Measurements from ENCODE around the gene ZSWIM4. TPM values are rescaled to one million over a fixed set of nuclear protein-coding genes. Genes with fewer than 3 reads are reported as not detected.

Gene ZSWIM4
- total and polyA plus RNA-seq, 2 of the 4 experiments (the other 2 are of a cell fraction): 2.2 to 6.2 TPM

GRCh38 chr19:13764101-13764807, 31.0 kb upstream of the ZSWIM4 start, which contains the start of gene MRI1:
MRI1 (plus strand) TSS chr19:13764522; CDS start chr19:13764589, 67 bp downstream.
- ATAC-seq (ENCODE audit: low read depth): peak; percentile 96
- intact Hi-C loops (cut with micrococcal nuclease): no loop called here
- no TSS peak for BruUV-seq (replicated peaks)

More at GRCh38 chr19:13764101-13764807, 31.0 kb upstream of the ZSWIM4 start, which contains the start of gene MRI1:
- Histone ChIP-seq H3K4ac (ENCODE audit: low read depth, low read length) (peak within 1 kb of the TSS; percentile 85), H2BK120ac (ENCODE audit: low read depth, low read length) (no peak within 1 kb of the TSS), H3K4me1 (ENCODE audit: control insufficient read depth, insufficient read depth, low read length) (peaks cover 7% of the 10 kb centered on the region), H2BK5ac (ENCODE audit: low read depth, low read length, poor library complexity, severe bottlenecking) (peak within 1 kb of the TSS; percentile 67), H3K27ac (ENCODE audit: insufficient read depth, low read length) (peak within 1 kb of the TSS; percentile 77), H2BK20ac (ENCODE audit: low read depth, low read length) (no peak within 1 kb of the TSS), H4K20me1 (ENCODE audit: insufficient read depth, low read length) (0 out of 2 replicates have a peak, but pooled peaks cover 8% of the 10 kb centered on the region), H3K4me3 (ENCODE audit: insufficient read depth, low read depth, low read length) (peak within 1 kb of the TSS; percentile 99), H3K4me2 (ENCODE audit: low read depth, low read length) (peak within 1 kb of the TSS; percentile 94), H4K5ac (ENCODE audit: low read depth, low read length) (peak within 1 kb of the TSS; percentile 66), H2AFZ (replicated peaks; ENCODE audit: low read length, poor library complexity) (peak within 1 kb of the TSS; percentile 99), H3K9me3 (ENCODE audit: control insufficient read depth, insufficient read depth, low read length) (no peaks in the 10 kb centered on the region), H3K9ac (ENCODE audit: low read depth, low read length) (peak within 1 kb of the TSS; percentile 92), H3K36me3 (ENCODE audit: control insufficient read depth, insufficient read depth, low read length) (peaks cover 53% of the 10 kb centered on the region), H2BK15ac (ENCODE audit: low read depth, low read length) (no peak within 1 kb of the TSS), H3K79me1 (ENCODE audit: low read depth in 1 of 2, low read length in 2 of 2) (peaks cover 18 to 45% of the 10 kb centered on the region in 2 experiments), H3K27me3 (ENCODE audit: control insufficient read depth, insufficient read depth, low read length) (no peaks in the 10 kb centered on the region), H3K18ac (ENCODE audit: low read depth, low read length) (peak within 1 kb of the TSS; percentile 53; the same call in 1 of the 2 replicates), H2AK5ac (ENCODE audit: low read depth, low read length) (peak within 1 kb of the TSS; percentile 89), H2AK9ac (replicated peaks; ENCODE audit: low read depth, low read length, poor library complexity) (peak within 1 kb of the TSS; percentile 96), H3K14ac (replicated peaks; ENCODE audit: low read depth, low read length) (peak within 1 kb of the TSS; percentile 75), H4K8ac (ENCODE audit: low read depth in 2 of 2, low read length in 2 of 2) (peak within 1 kb of the TSS; percentile 69 to 84), H4K91ac (ENCODE audit: insufficient read depth, low read depth, low read length) (peak within 1 kb of the TSS; percentile 75), H3K9me1 (ENCODE audit: insufficient read depth, low read length) (no peaks in the 10 kb centered on the region; the same call in 1 of the 2 replicates), H3K23ac (ENCODE audit: low read depth, low read length) (peak within 1 kb of the TSS; percentile 72), H3K56ac (ENCODE audit: extremely low read depth, insufficient read depth, low read length) (peak within 1 kb of the TSS; percentile 50; the same call in 1 of the 2 replicates)
- TF ChIP-seq POLR2A (IDR thresholded peaks at IDR 0.05; ENCODE audit: low read depth, low read length) (peak; percentile 33; the same call in 1 of the 2 replicates), SMC3 (IDR thresholded peaks at IDR 0.05; ENCODE audit: low read depth, low read length) (no peak)
- in situ Hi-C loops (cut with MboI; ENCODE audit: low sequenced_read_pairs) (loop anchor here (25.0 kb wide), 1 partner anchor 323 kb away; the partner anchor contains the start of genes C19orf67 and SAMD1), dilution Hi-C loops (cut with HindIII; ENCODE audit: low sequenced_read_pairs, unreplicated experiment) (no loop called here)
- ChIA-PET CTCF (no interaction called here), POLR2A (ENCODE audit: unreplicated experiment) (interaction anchor here (1.1 kb wide), 1 partner anchor 10 kb away, joined by 6 read pairs; the partner anchor contains the start of gene C19orf53)
- DNase-seq: peak; percentile 60
- 19% methylated on average over 22 of the region's 67 CpGs; no CpG with 5 or more reads in 1 of the 2 experiments for WGBS, 2 experiments (ENCODE audit: extremely low coverage in 2 of 2, insufficient read length in 1 of 2)
